Activated CD8-positive, alpha-beta T cell treated with anti-CD3 and anti-CD28 coated beads for 36 hours (primary cell): ENCODE results near the gene CABP4. TPM values are rescaled to one million over a fixed set of nuclear protein-coding genes. Genes with fewer than 3 reads are reported as not detected.
A peak's percentile ranks its signal among the peaks of the same experiment; 100 is the strongest.

Source experiments
- ATAC-seq: fragments of 200-7000 bp; cut with Tn5 transposase; one replicate; pipeline ENCODE4 v1.10.0; 2021; ENCODE audit warnings: mild to moderate bottlenecking, moderate library complexity
- CTCF ChIA-PET: fragments of 350-600 bp; sonication (Branson Sonifier 250); formaldehyde crosslinking; loops from one replicate; lab custom pipeline; 2021; ENCODE audit warnings: antibody characterized with exemption; lab: Charles Lee
- POLR2A ChIA-PET: fragments of 350-600 bp; sonication (Branson Sonifier 250); formaldehyde crosslinking; loops from one replicate; lab custom pipeline; 2021; ENCODE audit warnings: antibody characterized with exemption; lab: Charles Lee
- DNase-seq: peaks from one replicate; pipeline ENCODE4 v3.0.0-alpha.2; 2020
- H3K27ac Mint-ChIP-seq: one replicate; pipeline ENCODE4 v1.8.0; 2021; ENCODE audit warnings: mild to moderate bottlenecking, mixed read lengths
- H3K27me3 Mint-ChIP-seq: one replicate; pipeline ENCODE4 v1.8.0; 2021; ENCODE audit warnings: mixed read lengths
- H3K36me3 Mint-ChIP-seq: one replicate; pipeline ENCODE4 v1.8.0; 2021; ENCODE audit warnings: low read depth, mixed read lengths
- H3K4me1 Mint-ChIP-seq: one replicate; pipeline ENCODE4 v1.8.0; 2021; ENCODE audit warnings: low read depth, mixed read lengths
- H3K4me3 Mint-ChIP-seq: one replicate; pipeline ENCODE4 v1.8.0; 2021; ENCODE audit warnings: mild to moderate bottlenecking, moderate library complexity, mixed read lengths
- H3K9me3 Mint-ChIP-seq: one replicate; pipeline ENCODE4 v1.8.0; 2021; ENCODE audit warnings: mixed read lengths
- intact Hi-C: fragments of 100-400 bp; cut with micrococcal nuclease; formaldehyde crosslinking; loops from one replicate; pipeline ENCODE4 v1.10.0; 2022
- microRNA-seq: library from miRNA; unstranded; fragments of <30 nt; microRNA quantifications from one replicate; pipeline ENCODE4 v1.2.0, GENCODE V29; 2022; ENCODE audit warnings: borderline microRNAs expressed, borderline replicate concordance
- total RNA-seq, 2 experiments: library from RNA; stranded (reverse); gene quantifications; one replicate each; pipeline ENCODE4 v1.2.3, GENCODE V29; 2021
- TF ChIP-seq, protein P1 (sequence below): fragments of 200-600 bp; IDR thresholded peaks from one replicate; pipeline ENCODE4 v1.8.0; 2022; ENCODE audit warnings: antibody characterized with exemption, mild to moderate bottlenecking

CABP4 gene
- total RNA-seq, 2 experiments from 2014 or later: 0.83 to 1.4 TPM

DNA sequence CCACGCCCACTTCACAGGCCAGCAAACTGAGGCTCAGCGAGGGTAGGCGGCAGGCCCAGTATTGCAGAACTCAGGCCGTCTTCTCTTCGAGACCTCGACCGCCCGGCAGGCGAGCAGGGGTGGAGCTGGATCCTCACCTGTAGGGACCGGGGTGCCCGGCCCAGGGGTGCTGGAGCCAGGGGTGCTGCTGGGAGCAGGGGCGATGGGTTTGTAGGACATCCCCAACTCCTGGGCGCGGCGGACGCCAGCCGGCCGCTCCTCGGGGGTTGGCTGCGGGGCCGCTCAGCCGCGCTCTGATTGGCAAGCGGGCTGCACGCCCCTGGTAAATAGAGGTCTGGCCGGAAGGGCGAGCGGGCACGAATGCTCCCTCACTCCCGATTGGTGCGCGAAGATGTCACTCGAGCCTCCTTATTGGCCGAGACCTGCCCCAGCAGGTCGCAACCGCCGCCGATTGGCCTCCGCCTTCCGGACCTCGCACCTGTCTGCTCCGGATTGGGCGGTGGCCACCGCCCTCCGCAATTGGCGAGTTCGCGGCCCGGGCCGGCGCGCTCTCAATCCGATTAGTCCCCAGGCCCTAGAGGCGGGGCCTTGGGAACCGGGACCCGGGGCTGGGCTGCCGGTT lies 52.8 kb downstream of the CABP4 start, which contains the start of gene CDK2AP2:
Gene CDK2AP2 (minus strand): TSS at position 299 of the 622 bp plus-strand sequence. CDS start 80 bp downstream, at position 219.
- TF ChIP-seq, protein P1, sequence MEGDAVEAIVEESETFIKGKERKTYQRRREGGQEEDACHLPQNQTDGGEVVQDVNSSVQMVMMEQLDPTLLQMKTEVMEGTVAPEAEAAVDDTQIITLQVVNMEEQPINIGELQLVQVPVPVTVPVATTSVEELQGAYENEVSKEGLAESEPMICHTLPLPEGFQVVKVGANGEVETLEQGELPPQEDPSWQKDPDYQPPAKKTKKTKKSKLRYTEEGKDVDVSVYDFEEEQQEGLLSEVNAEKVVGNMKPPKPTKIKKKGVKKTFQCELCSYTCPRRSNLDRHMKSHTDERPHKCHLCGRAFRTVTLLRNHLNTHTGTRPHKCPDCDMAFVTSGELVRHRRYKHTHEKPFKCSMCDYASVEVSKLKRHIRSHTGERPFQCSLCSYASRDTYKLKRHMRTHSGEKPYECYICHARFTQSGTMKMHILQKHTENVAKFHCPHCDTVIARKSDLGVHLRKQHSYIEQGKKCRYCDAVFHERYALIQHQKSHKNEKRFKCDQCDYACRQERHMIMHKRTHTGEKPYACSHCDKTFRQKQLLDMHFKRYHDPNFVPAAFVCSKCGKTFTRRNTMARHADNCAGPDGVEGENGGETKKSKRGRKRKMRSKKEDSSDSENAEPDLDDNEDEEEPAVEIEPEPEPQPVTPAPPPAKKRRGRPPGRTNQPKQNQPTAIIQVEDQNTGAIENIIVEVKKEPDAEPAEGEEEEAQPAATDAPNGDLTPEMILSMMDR: no peak
- H3K4me3 Mint-ChIP-seq: peak within 1 kb of the TSS; percentile 89

DNA sequence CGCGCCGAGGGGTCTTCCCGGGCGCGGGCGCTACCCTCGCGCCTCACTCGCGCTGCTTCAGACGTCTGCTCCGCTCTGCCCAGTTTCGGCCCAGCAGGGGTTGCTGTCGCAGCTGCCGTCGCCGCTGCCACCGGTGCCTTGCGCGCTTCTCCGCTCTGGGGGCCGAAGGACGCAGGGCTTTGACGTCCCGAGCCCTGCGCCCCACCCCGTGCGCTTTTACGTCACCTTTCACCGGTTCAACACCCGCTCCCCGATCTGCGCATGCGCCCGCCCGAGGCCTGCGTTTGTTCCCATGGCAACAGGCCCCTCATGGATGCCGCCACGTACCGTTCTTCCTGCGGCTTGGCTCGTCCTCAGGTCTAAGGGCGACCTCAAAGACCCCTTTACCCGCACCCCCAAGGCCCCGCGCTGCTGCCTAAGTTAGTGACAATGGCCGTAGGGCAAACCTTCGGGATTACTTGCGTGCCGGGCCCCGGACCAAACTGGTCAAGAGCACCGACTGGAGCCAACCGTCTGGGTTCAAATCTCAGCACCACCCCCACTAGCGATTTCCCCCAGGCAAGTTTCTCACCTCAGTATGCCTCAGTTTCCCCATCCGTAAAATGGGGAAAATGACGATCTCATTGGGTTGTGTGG lies 53.5 kb downstream of the CABP4 start:
- TF ChIP-seq, protein P1: no peak
- peaks cover 11% of the 10 kb centered on the region for H3K36me3 Mint-ChIP-seq
- ChIA-PET POLR2A (interaction anchor here (0.7 to 1.5 kb wide), 2 partner anchors 23 to 26 kb away, joined by 3 to 5 read pairs; partner anchors contain the start of gene AIP), CTCF (interaction anchor here (1.1 to 1.5 kb wide), 3 partner anchors 40 to 157 kb away, joined by 5 to 6 read pairs (median 5); partner anchors contain the start of genes PTPRCAP and TMEM134)
- H3K4me3 Mint-ChIP-seq: peak overlapping the region; percentile 89
- ATAC-seq (peak; percentile 28), DNase-seq (peak; percentile 100)
- H3K27ac Mint-ChIP-seq: peak overlapping the region; percentile 82
- H3K27me3 Mint-ChIP-seq: no peaks in the 10 kb centered on the region
- H3K4me1 Mint-ChIP-seq: peaks cover 28% of the 10 kb centered on the region
- intact Hi-C loops: loop anchor here (5.0 kb wide), 1 partner anchor 71 kb away; the partner anchor contains the start of gene PTPRCAP
- H3K9me3 Mint-ChIP-seq: no peaks in the 10 kb centered on the region

More for the DNA sequence above, 52.8 kb downstream of the CABP4 start, which contains the start of gene CDK2AP2:
- intact Hi-C loops: loop anchor here (5.0 kb wide), 1 partner anchor 71 kb away; the partner anchor contains the start of gene PTPRCAP
- Mint-ChIP-seq H3K27ac (peak within 1 kb of the TSS; percentile 88), H3K4me1 (peaks cover 33% of the 10 kb centered on the region), H3K36me3 (peaks cover 13% of the 10 kb centered on the region), H3K27me3 (no peaks in the 10 kb centered on the region), H3K9me3 (no peaks in the 10 kb centered on the region)
- ATAC-seq: peak; percentile 78
- ChIA-PET CTCF (interaction anchor here (1.0 to 1.5 kb wide), 5 partner anchors 23 to 156 kb away, joined by 3 to 6 read pairs (median 5); partner anchors contain the start of genes PTPRCAP and TMEM134), POLR2A (interaction anchor here (0.7 to 1.5 kb wide), 3 partner anchors 23 to 100 kb away, joined by 3 to 5 read pairs (median 3); partner anchors contain the start of gene AIP)
- peak; percentile 100 for DNase-seq

DNA sequence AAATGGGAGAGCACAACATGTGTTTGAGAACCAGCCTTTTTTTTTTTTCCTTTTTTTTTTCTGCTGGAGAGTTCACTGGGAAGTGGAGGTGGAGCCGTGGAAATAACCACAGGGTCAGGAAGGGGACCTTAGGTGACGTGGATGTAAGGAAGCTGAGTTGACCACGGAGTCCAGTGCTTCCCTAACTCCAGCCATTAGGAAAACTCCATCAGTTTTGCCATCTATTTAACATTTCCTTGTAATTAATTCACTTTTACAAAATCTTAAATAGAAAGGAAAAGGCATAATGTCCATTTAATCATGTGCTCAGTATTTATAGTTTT lies 54.8 kb downstream of the CABP4 start:
- Mint-ChIP-seq H3K27ac (no peak overlapping the region), H3K4me1 (peaks cover 27% of the 10 kb centered on the region), H3K4me3 (peak overlapping the region; percentile 89), H3K36me3 (peaks cover 8% of the 10 kb centered on the region), H3K27me3 (no peaks in the 10 kb centered on the region), H3K9me3 (no peaks in the 10 kb centered on the region)
- POLR2A ChIA-PET: no interaction called here
- CTCF ChIA-PET: no interaction called here
- no peak for DNase-seq
- no peak for ATAC-seq
- intact Hi-C loops: no loop called here
- TF ChIP-seq, protein P1: no peak

Small RNA genes lying within 50 kb of the gene (microRNA-seq; reads per million reads assigned to microRNA genes)
- not detected for gene MIR6752

Other genes with a start within 250 kb of the CABP4 start
- 100 to 1,000 TPM; 303 to 305 TPM for gene GRK2, start 188.9 kb upstream of the CABP4 start, total RNA-seq
- gene ANKRD13D, start 166.1 kb upstream of the CABP4 start, total RNA-seq: 10 to 100 TPM; 75.4 to 78.7 TPM
- 1 to 10 TPM; 7.4 to 9.1 TPM for gene SSH3, start 151.8 kb upstream of the CABP4 start, total RNA-seq
- 10 to 100 TPM; 34.1 to 36.1 TPM for gene POLD4, start 101.8 kb upstream of the CABP4 start, total RNA-seq
- under 1 TPM; 0.79 to 0.81 TPM for gene CLCF1, start 81.8 kb upstream of the CABP4 start, total RNA-seq
- gene RAD9A, start 63.4 kb upstream of the CABP4 start, total RNA-seq: 10 to 100 TPM; 29.7 to 30.6 TPM
- gene PPP1CA, start 53.5 kb upstream of the CABP4 start, total RNA-seq: 100 to 1,000 TPM; 249 to 258 TPM
- gene TBC1D10C, start 51.3 kb upstream of the CABP4 start, total RNA-seq: 100 to 1,000 TPM; 138 to 144 TPM
- gene CARNS1, start 39.7 kb upstream of the CABP4 start, total RNA-seq: 1 to 10 TPM; 6.2 to 6.9 TPM
- gene RPS6KB2, start 26.9 kb upstream of the CABP4 start, total RNA-seq: 10 to 100 TPM; 54.8 to 57.4 TPM
- gene PTPRCAP, start 17.7 kb upstream of the CABP4 start, total RNA-seq: 100 to 1,000 TPM; 107 to 114 TPM
- gene CORO1B, start 11.9 kb upstream of the CABP4 start, total RNA-seq: 100 to 1,000 TPM; 254 to 276 TPM
- not detected for gene GPR152, start 2.6 kb upstream of the CABP4 start, total RNA-seq
- 10 to 100 TPM; 56.0 to 59.2 TPM for gene TMEM134, start 13.9 kb downstream of the CABP4 start, total RNA-seq
- gene AIP, start 27.7 kb downstream of the CABP4 start, total RNA-seq: 100 to 1,000 TPM; 145 to 146 TPM
- gene PITPNM1, start 50.0 kb downstream of the CABP4 start, total RNA-seq: 10 to 100 TPM; 87.8 to 88.1 TPM
- gene CDK2AP2, start 52.8 kb downstream of the CABP4 start, total RNA-seq: 10 to 100 TPM; 53.5 to 55.5 TPM
- gene CABP2, start 68.1 kb downstream of the CABP4 start, total RNA-seq: not detected
- 100 to 1,000 TPM; 467 to 472 TPM for gene GSTP1, start 128.5 kb downstream of the CABP4 start, total RNA-seq
- gene NDUFV1, start 151.6 kb downstream of the CABP4 start, total RNA-seq: 100 to 1,000 TPM; 315 to 317 TPM
- gene NUDT8, start 174.6 kb downstream of the CABP4 start, total RNA-seq: 10 to 100 TPM; 35.5 to 39.5 TPM
- gene TBX10, start 184.4 kb downstream of the CABP4 start, total RNA-seq: not detected
- gene ACY3, start 195.4 kb downstream of the CABP4 start, total RNA-seq: under 1 TPM; 0.31 to 0.61 TPM
- not detected for gene ALDH3B2, start 219.3 kb downstream of the CABP4 start, total RNA-seq